NB4 (cell line): ENCODE results near the gene CACNA2D3.

Experiments
- CTCF ChIP-seq: IDR thresholded peaks from one replicate; pipeline ENCODE4 v1.5.1; 2012; ENCODE audit warnings: low read depth, low read length
- MYC ChIP-seq: IDR thresholded peaks from 2 replicates; pipeline ENCODE4 v1.6.1; 2011; ENCODE audit warnings: low read depth, low read length
- POLR2A ChIP-seq: IDR thresholded peaks from 2 replicates; pipeline ENCODE4 v1.6.1; 2011; ENCODE audit warnings: mild to moderate bottlenecking; ENCODE audit not compliant: insufficient read length; ENCODE audit errors: extremely low read depth

DNA sequence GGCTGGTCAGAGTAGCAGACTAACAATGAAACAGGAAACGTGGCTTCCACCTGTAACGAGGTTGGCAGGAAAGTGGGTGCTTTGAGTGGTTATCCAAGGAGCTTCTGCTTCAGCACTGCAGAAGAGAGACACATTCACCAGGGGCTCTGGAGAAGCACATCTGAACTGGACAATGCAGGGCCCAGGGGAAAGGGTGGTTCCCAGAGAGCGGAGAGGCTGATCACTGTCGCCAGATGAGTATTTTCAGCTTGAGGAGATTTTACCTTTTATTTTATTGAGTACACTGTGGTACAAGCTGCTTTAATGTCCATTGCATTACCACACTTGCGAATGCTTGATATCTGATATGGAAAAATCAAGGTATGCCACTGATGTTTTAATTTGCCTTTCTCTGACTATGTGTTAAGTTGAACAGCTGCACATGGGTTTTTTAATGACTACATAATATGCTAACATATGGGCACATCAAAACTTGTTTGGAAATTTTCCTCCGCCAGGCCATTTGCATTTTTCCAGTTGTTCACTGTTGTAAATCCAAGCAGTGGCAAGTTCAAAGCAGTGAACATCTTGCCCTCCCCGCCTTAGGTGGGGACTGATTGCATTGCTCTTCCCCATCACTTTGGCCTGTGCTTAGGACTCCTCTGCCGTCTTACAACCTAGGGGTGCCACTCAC lies 753.4 kb downstream of the CACNA2D3 start:
- TF ChIP-seq CTCF (no peak), MYC (no peak), POLR2A (no peak)
